Upper lobe of right lung (tissue), 1 donor: ENCODE data around the gene ZNF648. TPM values are rescaled to one million over a fixed set of nuclear protein-coding genes. Genes with fewer than 3 reads are reported as not detected.

Source experiments
- ATAC-seq: fragments of 200-7000 bp; cut with Tn5 transposase; one replicate; pipeline ENCODE4 v1.9.1; 2020; ENCODE audit warnings: mild to moderate bottlenecking, moderate library complexity
- DNase-seq: peaks from one replicate; pipeline ENCODE4 v3.0.0-alpha.2; 2020
- H3K27ac ChIP-seq: fragments of 200-600 bp; one replicate; pipeline ENCODE4 v1.8.0; 2022
- H3K27me3 ChIP-seq: fragments of 200-600 bp; one replicate; pipeline ENCODE4 v1.8.0; 2022; ENCODE audit warnings: mild to moderate bottlenecking
- H3K36me3 ChIP-seq: fragments of 200-600 bp; one replicate; pipeline ENCODE4 v1.8.0; 2022
- H3K4me1 ChIP-seq: fragments of 200-600 bp; one replicate; pipeline ENCODE4 v1.8.0; 2022
- H3K4me3 ChIP-seq: fragments of 200-600 bp; one replicate; pipeline ENCODE4 v1.8.0; 2022; ENCODE audit warnings: mild to moderate bottlenecking
- H3K9me3 ChIP-seq: fragments of 200-600 bp; one replicate; pipeline ENCODE4 v1.8.0; 2022
- intact Hi-C: fragments of 100-400 bp; cut with DNase I; formaldehyde crosslinking; loops from one replicate; pipeline ENCODE4 v1.11.0; 2022
- long read RNA-seq: library from polyadenylated mRNA; unstranded; transcript quantifications from one replicate; pipeline ENCODE4 v2.0.0, GENCODE V29; 2021
- total RNA-seq: library from RNA; stranded (reverse); fragmentation: NEBNext Ultra II Directional; extraction: Animal tissue kit (Norgen Biotek cat#: 25700); gene quantifications from one replicate; pipeline ENCODE4 v1.2.1, GENCODE V29; 2021
- TF ChIP-seq, protein P1 (sequence below): fragments of 200-600 bp; IDR thresholded peaks from one replicate; pipeline ENCODE4 v1.8.0; 2022; ENCODE audit warnings: antibody characterized with exemption
- donor health status: DM: no; HTN: yes; CAD: no; lungs with severe emphysema.

The ZNF648 gene, protein sequence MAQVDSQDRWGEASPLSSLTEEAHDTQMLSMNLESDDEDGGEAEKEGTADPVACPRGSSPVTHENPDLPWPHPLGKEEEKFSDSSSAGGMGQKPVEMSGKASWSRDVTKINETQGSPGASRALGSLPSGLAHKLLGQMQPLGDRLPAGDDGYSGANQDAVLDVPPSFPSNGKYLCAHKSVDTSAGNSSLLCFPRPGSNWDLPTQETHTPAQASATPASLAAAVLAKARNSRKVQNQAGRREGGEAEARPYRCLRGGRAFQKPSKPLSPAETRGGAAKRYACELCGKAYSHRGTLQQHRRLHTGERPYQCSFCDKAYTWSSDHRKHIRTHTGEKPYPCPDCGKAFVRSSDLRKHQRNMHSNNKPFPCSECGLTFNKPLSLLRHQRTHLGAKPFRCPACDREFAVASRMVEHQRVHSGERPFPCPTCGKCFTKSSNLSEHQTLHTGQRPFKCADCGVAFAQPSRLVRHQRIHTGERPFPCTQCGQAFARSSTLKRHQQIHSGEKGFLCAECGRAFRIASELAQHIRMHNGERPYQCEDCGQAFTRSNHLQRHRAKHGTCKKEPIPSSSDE
- total RNA-seq = not detected
- long read RNA-seq = 0 reads

DNA sequence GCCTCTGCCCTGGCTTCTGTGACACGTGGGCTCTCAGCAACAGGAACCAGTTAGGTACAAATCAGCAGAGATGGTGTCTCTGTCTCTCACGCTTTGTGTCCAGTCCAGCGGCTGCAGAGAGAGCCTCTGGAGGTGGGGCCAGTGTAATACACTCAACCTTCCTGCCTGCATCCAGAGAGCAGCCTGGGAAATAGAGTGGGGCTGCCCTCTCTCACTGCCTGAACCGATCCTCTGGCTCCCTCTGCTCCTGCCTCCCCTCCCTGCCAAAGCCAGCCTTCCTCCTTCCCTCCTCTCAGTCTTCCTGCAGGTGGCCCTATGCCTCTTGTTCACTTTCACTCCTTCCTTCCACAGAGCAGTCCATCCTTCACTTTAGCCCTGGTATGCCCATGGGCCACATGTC lies at the start of gene ZNF648:
TSS of gene ZNF648 (minus strand) at position 119 of the 400 bp plus-strand sequence. CDS start 3,702 bp downstream, outside the sequence.
- H3K4me1 ChIP-seq = no peaks in the 10 kb centered on the region
- H3K4me3 ChIP-seq = no peak within 1 kb of the TSS
- H3K9me3 ChIP-seq = no peaks in the 10 kb centered on the region
- DNase-seq = no peak
- H3K27ac ChIP-seq = no peak within 1 kb of the TSS
- intact Hi-C loops = no loop called here
- no peaks in the 10 kb centered on the region for H3K36me3 ChIP-seq
- TF ChIP-seq, protein P1, sequence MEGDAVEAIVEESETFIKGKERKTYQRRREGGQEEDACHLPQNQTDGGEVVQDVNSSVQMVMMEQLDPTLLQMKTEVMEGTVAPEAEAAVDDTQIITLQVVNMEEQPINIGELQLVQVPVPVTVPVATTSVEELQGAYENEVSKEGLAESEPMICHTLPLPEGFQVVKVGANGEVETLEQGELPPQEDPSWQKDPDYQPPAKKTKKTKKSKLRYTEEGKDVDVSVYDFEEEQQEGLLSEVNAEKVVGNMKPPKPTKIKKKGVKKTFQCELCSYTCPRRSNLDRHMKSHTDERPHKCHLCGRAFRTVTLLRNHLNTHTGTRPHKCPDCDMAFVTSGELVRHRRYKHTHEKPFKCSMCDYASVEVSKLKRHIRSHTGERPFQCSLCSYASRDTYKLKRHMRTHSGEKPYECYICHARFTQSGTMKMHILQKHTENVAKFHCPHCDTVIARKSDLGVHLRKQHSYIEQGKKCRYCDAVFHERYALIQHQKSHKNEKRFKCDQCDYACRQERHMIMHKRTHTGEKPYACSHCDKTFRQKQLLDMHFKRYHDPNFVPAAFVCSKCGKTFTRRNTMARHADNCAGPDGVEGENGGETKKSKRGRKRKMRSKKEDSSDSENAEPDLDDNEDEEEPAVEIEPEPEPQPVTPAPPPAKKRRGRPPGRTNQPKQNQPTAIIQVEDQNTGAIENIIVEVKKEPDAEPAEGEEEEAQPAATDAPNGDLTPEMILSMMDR = no peak
- H3K27me3 ChIP-seq = peaks cover 27% of the 10 kb centered on the region
- ATAC-seq = no peak

DNA sequence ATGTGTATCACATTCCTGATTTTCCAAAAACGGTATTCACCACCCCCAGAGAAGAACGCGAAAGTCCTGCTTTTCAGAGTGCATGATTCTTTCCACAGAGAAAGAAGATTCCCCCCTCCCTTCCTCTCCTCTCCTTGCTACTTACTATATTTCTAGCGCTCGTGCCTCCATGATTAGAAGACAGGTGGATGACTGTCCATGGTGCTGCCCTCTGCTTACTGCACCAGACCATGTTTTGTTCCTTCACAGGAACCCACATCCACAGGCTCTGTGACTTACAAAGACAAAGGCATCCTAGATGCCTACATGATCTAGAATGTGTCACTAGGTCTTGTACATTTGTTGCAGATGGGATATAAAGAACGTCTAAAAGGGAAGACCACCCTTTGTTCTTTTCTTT lies 49.1 kb upstream of the ZNF648 start:
- Histone ChIP-seq H3K27me3 (no peaks in the 10 kb centered on the region), H3K36me3 (no peaks in the 10 kb centered on the region), H3K4me3 (no peak overlapping the region), H3K27ac (no peak overlapping the region), H3K4me1 (no peaks in the 10 kb centered on the region), H3K9me3 (no peaks in the 10 kb centered on the region)
- DNase-seq (no peak), ATAC-seq (peak; percentile 41)
- TF ChIP-seq, protein P1 = no peak
- intact Hi-C loops = no loop called here

DNA sequence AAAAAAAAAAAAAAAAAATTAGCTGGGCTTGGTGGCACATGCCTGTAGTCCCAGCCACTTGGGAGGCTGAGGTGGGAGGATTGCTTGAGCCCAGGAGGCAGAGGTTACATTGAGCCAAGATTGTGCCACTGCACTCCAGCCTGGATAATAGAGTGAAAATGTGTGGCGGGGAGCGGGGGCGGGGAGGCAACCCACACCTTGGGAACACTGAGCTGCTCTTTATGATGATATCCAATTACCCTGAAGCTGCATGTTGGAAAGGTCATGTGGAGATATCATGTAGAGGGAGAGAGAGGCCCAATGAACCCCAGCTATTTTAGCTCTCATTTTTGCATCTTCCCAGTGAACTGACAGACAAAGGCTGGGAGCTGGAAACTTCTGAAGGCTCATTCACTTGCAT lies 48.3 kb upstream of the ZNF648 start:
- H3K4me3 ChIP-seq = no peak overlapping the region
- intact Hi-C loops = no loop called here
- ATAC-seq (no peak), DNase-seq (no peak)
- H3K36me3 ChIP-seq = no peaks in the 10 kb centered on the region
- H3K4me1 ChIP-seq = no peaks in the 10 kb centered on the region
- H3K27ac ChIP-seq = no peak overlapping the region
- H3K27me3 ChIP-seq = no peaks in the 10 kb centered on the region
- H3K9me3 ChIP-seq = no peaks in the 10 kb centered on the region
- TF ChIP-seq, protein P1 = no peak

DNA sequence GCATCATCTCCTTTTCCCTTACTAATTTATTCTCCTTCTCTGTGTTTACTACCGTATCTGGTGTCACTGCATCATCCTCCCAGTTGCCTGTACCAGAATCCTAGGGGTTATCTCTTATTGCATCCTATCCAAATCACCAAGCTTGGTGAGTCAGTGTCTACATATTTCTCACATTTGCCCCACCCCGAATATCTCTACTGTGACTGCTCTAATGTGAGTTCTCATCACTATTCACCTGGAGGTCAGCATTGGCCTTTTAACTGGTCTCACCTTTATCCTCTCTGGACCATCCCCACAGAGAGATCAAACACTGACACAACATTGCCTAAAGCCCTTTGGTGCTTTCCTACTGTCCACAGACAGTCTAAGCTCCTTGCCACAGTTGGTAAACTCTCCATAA lies 45.7 kb upstream of the ZNF648 start:
- TF ChIP-seq, protein P1 = no peak
- Histone ChIP-seq H3K27ac (no peak overlapping the region), H3K4me3 (no peak overlapping the region), H3K9me3 (no peaks in the 10 kb centered on the region), H3K4me1 (no peaks in the 10 kb centered on the region), H3K36me3 (no peaks in the 10 kb centered on the region), H3K27me3 (no peaks in the 10 kb centered on the region)
- ATAC-seq = no peak
- no peak for DNase-seq
- intact Hi-C loops = no loop called here

DNA sequence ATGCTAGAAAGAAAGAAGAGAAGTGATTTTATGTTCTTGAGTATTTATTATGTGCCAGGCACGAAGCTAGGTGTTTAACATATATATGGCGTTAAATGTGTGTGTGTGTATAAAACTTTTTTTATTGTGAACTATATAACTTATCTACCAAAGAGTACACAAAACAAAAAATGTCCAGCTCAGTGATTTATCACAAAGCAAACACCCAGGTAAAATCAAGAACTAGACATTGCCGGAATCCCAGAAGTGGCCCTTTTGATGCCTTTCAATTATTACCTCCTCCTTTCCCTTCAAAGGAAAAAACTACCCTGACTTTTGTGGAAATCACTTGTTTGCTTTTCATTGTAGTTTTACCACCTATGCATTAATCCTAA lies 40.5 kb upstream of the ZNF648 start:
- TF ChIP-seq, protein P1 = no peak
- no peak for DNase-seq
- intact Hi-C loops = no loop called here
- no peaks in the 10 kb centered on the region for H3K36me3 ChIP-seq
- H3K9me3 ChIP-seq = no peaks in the 10 kb centered on the region
- H3K4me3 ChIP-seq = no peak overlapping the region
- H3K27me3 ChIP-seq = no peaks in the 10 kb centered on the region
- no peak for ATAC-seq
- no peaks in the 10 kb centered on the region for H3K4me1 ChIP-seq
- H3K27ac ChIP-seq = no peak overlapping the region
